Prostate gland (tissue), 2 donors: ENCODE measurements around the gene ARMS2. TPM values are rescaled to one million over a fixed set of nuclear protein-coding genes. Genes with fewer than 3 reads are reported as not detected.

Experiments
- DNase-seq: peaks from one replicate; pipeline ENCODE4 v3.0.0-alpha.2; 2019; ENCODE audit warnings: low spot score
- H3K27ac ChIP-seq, 2 donors: fragments of 200-600 bp; sonication (generic); 2 replicates each; pipeline ENCODE4 v1.5.1; 2017 to 2019
- H3K27me3 ChIP-seq: fragments of 200-600 bp; sonication (generic); replicated peaks from 2 replicates; pipeline ENCODE4 v1.5.1; 2019; ENCODE audit not compliant: insufficient read depth
- H3K36me3 ChIP-seq, 2 donors: fragments of 200-600 bp; sonication (generic); 1 replicate in 1 of 2; 2 replicates in 1 of 2; pipeline versions ENCODE4 v1.5.1 to v1.8.1; 2017 to 2019
- H3K4me1 ChIP-seq: fragments of 200-600 bp; sonication (generic); replicated peaks from 2 replicates; pipeline ENCODE4 v1.5.1; 2019
- H3K4me3 ChIP-seq, 2 donors: fragments of 200-600 bp; sonication (generic); 2 replicates each; pipeline ENCODE4 v1.5.1; 2017 to 2019
- H3K9me3 ChIP-seq: fragments of 200-600 bp; sonication (generic); 2 replicates; pipeline ENCODE4 v1.5.1; 2017
- CTCF ChIP-seq, 4 experiments: fragments of 200-600 bp in 2 of 4; fragments of 450-650 bp in 2 of 4; sonication (generic) in 2 of 4; IDR thresholded peaks; 1 replicate in 3 of 4; 2 replicates in 1 of 4; pipeline ENCODE4 v1.5.1; 2016 to 2019; ENCODE audit warnings: antibody characterized with exemption in 4 of 4, mild to moderate bottlenecking in 2 of 4, moderate library complexity in 2 of 4
- POLR2A ChIP-seq: fragments of 450-650 bp; IDR thresholded peaks from one replicate; pipeline ENCODE4 v1.6.1; 2016; ENCODE audit warnings: antibody characterized with exemption, mild to moderate bottlenecking
- POLR2AphosphoS5 ChIP-seq: sonication (generic); formaldehyde crosslinking; IDR thresholded peaks from one replicate; pipeline ENCODE4 v1.6.1; 2017; ENCODE audit warnings: antibody characterized with exemption
- WGBS: methylation state at CpG from one replicate; pipeline ENCODE4 v1.1.5; 2018; 5-methylcytosine and 5-hydroxymethylcytosine counted together
- intact Hi-C: fragments of 100-400 bp; cut with DNase I; formaldehyde crosslinking; loops from one replicate; pipeline ENCODE4 v1.14.2; 2022
- total RNA-seq, 2 donors: library from RNA; depleted of rRNA; stranded (reverse); fragments of >200 nt; gene quantifications; one replicate each; pipeline ENCODE4 v1.1.0, GENCODE V29; 2016

Gene ARMS2
- total RNA-seq, 2 donors from 2014 or later, result 1.1 TPM; not detected in 1

DNA sequence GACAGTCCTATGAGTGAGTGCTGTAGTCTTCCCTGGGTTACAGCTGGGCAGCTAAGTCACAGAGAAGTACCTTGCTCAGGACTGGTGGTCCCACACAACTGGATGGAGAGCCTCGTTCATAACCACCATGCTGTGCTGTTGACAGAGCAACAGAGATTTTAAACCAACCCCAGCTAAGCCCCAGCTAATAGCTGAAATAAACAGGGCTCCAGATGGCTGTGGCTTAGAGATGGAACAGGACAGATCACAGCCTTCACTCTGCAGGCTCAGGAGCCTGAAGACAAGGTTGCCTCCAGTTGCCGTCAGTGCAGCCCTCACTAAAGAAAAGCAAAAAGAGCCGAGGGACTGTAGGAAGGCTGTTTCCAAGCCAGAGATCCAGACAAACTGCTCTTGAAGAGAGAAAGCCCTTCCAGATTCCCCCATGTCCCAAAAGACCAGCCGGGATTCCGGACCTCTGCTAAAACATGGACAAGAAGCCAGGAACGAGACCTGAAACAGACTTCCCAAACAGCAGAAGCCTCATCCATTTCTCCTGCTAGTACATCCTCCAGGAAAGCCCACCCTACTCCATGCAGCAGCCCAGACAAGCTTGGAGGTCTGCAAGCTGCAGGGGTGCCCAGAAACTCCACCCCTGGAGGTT, 11.1 kb downstream of the ARMS2 start:
- TF ChIP-seq CTCF (IDR thresholded peaks at IDR 0.05) (no peak), POLR2A (no peak), POLR2AphosphoS5 (no peak)
- intact Hi-C loops, result loop anchor here (10.0 kb wide), 1 partner anchor 99 kb away; the partner anchor contains the start of gene DMBT1
- Histone ChIP-seq H3K36me3 (no peaks in the 10 kb centered on the region), H3K4me3 (no peak overlapping the region), H3K9me3 (no peaks in the 10 kb centered on the region), H3K4me1 (peaks cover 7% of the 10 kb centered on the region), H3K27me3 (no peaks in the 10 kb centered on the region), H3K27ac (no peak overlapping the region)
- WGBS, result 95% methylated on average over 6 of the region's 6 CpGs
- no peak for DNase-seq

DNA sequence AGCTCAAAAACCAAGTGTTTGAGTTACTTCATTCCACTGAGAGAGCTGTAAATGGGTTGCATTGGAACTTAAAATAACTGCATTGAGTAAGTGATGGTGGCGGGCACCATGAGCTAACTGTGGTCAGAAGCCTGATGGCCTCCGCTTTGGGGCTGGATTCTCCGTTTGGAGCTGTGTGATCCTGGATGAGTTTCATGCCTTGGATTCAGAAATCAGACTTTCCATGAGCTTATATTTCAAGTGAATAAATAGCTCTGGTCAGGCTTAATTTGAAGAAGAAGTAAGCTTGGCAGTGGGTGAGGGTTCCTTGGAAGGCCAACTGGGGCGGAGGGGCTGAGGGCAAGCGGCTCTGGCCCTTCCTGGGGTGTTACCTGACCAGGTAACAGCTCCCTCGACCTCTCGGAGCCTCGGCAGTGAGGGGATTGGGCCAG, 12.5 kb downstream of the ARMS2 start:
- DNase-seq, result no peak
- intact Hi-C loops, result loop anchor here (10.0 kb wide), 1 partner anchor 98 kb away; the partner anchor contains the start of gene DMBT1
- H3K27me3 ChIP-seq, result no peaks in the 10 kb centered on the region
- H3K9me3 ChIP-seq, result no peaks in the 10 kb centered on the region
- TF ChIP-seq POLR2AphosphoS5, result no peak
- no peak for TF ChIP-seq CTCF (IDR thresholded peaks at IDR 0.05)
- TF ChIP-seq POLR2A, result no peak
- no peak overlapping the region for H3K4me3 ChIP-seq
- peaks cover 7% of the 10 kb centered on the region for H3K4me1 ChIP-seq
- no peaks in the 10 kb centered on the region for H3K36me3 ChIP-seq
- no peak overlapping the region for H3K27ac ChIP-seq
- 84% methylated on average over 8 of the region's 8 CpGs for WGBS

DNA sequence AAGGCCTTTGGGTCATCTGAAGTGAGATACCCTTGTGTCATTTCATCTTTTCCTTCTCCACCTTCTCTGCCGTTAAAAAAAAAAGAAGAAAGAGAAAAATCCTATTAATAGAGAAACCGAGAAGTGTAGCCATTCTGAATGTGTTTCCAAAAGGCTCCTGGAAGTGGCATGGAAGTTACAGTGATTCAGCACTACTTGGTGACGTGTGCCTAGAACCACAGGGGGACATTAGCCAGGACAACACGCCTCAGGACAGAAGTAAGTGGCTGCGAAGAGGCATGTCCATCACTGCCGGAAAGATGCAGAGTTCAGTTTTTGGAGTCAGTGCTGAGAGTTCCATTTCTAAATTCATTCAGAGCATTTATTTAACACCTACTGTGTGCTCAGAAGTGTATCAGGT, 13.2 kb downstream of the ARMS2 start:
- DNase-seq, result no peak
- Histone ChIP-seq H3K9me3 (no peaks in the 10 kb centered on the region), H3K4me1 (peaks cover 7% of the 10 kb centered on the region), H3K4me3 (no peak overlapping the region), H3K27ac (no peak overlapping the region), H3K36me3 (no peaks in the 10 kb centered on the region), H3K27me3 (no peaks in the 10 kb centered on the region)
- TF ChIP-seq POLR2AphosphoS5, result no peak
- no peak for TF ChIP-seq POLR2A
- TF ChIP-seq CTCF (IDR thresholded peaks at IDR 0.05), result no peak
- intact Hi-C loops, result loop anchor here (10.0 kb wide), 1 partner anchor 97 kb away; the partner anchor contains the start of gene DMBT1
- WGBS, result 97% methylated on average over 6 of the region's 6 CpGs

DNA sequence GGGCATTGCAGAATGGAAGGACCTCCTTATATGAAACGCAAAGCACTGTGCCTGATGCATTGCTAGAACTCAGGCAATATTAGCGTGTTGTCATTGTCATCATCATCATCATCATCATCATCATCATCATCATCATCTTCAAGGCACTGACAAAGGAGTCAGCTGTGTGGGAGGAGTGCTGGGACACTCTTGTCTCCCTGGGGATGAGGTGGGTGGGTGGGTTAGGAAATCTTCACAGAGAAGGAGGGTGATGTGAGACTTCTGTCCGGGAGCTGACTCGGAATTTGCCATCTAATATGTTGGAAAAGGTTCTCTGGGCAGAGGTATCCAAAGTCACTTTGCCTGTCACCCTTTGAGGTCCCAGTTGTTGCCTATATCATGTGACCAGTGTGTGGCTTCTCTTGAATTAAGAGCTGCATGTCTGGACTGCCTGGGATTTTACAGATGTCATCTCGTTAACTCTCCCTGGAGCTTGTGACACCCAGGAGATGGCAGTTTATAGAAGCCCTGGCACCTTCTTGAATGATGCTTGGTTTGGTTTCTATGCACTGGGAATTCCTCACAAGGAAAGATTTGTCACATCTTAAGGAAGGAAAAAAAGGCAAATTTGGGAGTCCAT, 14.0 kb downstream of the ARMS2 start:
- H3K4me1 ChIP-seq, result peaks cover 1% of the 10 kb centered on the region
- DNase-seq, result no peak
- H3K27me3 ChIP-seq, result no peaks in the 10 kb centered on the region
- 92% methylated on average over 5 of the region's 5 CpGs for WGBS
- intact Hi-C loops, result loop anchor here (10.0 kb wide), 1 partner anchor 96 kb away; the partner anchor contains the start of gene DMBT1
- H3K4me3 ChIP-seq, result no peak overlapping the region
- no peaks in the 10 kb centered on the region for H3K36me3 ChIP-seq
- H3K9me3 ChIP-seq, result no peaks in the 10 kb centered on the region
- TF ChIP-seq CTCF (IDR thresholded peaks at IDR 0.05) (no peak), POLR2AphosphoS5 (no peak), POLR2A (no peak)
- H3K27ac ChIP-seq, result no peak overlapping the region
